A172 (cell line): Measurements from ENCODE around the gene RPN1. TPM values are rescaled to one million over a fixed set of nuclear protein-coding genes. Genes with fewer than 3 reads are reported as not detected.
A peak's percentile ranks its signal among the peaks of the same experiment; 100 is the strongest.
"Not testable (repeated sequence)": the region's sequence is repeated elsewhere in the genome, so short reads cannot be mapped to it uniquely, and the experiment has no call there.

ENCODE experiments used
- DNase-seq: peaks from one replicate; pipeline ENCODE4 v3.0.0-alpha.2; 2015; ENCODE audit warnings: low spot score
- total RNA-seq: library from RNA; depleted of rRNA; stranded (reverse); fragments of >200 nt; shearing (Covaris generic); gene quantifications from 2 replicates; pipeline ENCODE4 v1.2.3, GENCODE V29; 2014

Gene RPN1
- total RNA-seq, 1 experiment from 2014 or later: 425 TPM

DNA sequence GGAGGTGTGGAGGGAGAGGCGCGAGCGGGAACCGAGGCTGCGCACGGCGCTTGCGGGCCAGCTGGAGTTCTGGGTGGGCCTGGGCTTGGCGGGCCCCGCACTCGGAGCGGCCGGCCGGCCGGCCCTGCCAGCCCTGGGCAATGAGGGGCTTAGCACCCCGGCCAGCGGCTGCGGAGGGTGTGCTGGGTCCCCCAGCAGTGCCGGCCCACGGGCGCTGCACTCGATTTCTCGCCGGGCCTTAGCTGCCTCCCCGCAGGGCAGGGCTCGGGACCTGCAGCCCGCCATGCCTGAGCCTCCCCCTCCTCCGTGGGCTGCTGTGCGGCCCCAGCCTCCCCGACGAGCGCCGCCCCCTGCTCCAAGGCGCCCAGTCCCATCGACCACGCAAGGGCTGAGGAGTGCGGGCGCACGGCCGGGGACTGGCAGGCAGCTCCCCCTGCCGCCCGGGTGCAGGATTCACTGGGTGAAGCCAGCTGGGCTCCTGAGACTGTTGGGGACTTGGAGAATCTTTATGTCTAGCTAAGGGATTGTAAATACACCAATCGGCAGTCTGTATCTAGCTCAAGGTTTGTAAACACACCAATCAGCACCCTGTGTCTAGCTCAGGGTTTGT lies 2.9 kb upstream of the RPN1 start:
- DNase-seq: not testable (repeated sequence)

DNA sequence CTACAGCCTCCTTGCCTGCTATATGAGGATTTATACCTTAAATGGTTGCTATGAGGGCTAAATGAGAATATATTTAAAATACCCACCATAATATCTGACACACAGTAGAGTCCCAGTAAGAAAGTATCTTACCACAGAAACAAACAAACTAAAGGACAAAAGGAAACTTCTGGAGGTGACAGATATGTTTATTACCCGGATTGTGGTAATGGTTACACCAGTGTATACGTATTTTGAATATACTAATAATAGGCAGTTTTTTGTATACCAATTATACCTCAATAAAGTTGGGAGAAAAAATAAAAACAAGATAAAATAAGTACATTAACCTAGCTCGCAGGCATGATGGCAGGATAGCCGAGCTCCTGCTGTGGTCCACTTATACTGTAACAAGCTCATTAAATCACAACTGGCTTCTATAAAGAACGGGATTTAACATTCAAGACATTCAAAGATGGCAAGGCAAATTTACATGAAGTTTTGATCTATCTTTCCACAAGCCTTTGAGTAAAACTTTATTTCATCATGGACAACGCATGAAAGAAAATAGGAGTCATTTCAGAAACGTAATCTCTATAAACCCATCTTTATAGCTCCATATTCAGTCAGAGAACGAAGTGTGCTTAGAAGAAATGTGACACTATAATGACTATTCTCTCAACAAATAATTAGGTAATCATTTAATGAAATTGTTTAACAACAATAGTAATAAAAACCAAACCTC lies 1.5 kb downstream of the RPN1 start:
- no peak for DNase-seq

DNA sequence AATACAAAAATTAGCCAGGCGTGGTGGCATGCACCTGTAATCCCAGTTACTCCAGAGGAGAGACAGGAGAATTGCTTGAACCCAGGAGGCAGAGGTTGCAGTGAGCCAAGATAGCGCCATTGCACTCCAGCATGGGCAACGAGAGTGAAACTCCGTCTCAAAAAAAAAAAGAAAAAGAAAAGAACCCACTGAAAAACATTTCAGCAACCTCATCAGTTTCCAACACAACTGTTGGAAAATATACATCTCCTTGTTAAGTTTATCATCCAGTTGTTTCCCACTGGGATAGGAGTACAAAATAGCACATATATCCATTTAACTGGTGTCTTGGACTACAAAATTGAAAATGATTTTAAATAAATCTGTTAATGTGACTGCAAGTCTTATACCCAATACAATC lies 2.2 kb downstream of the RPN1 start:
- no peak for DNase-seq

DNA sequence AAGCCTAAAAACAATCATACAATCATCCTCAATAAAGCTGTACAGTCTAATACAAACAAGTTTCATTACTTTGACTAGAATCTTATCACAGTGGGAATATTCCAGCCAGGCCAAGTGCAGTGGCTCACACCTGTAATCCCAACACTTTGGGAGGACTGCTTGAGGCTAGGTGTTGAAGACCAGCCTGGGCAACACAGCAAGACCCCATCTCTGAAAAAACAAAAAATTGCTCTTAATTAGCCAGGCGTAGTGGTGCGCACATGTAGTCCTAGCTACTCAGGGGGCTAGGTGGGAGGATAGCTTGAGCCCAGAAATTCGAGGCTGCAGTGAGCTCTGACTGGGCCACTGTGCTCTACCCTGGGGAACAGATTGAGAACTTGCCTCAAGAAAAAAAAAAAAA lies 3.3 kb downstream of the RPN1 start:
- no peak for DNase-seq

DNA sequence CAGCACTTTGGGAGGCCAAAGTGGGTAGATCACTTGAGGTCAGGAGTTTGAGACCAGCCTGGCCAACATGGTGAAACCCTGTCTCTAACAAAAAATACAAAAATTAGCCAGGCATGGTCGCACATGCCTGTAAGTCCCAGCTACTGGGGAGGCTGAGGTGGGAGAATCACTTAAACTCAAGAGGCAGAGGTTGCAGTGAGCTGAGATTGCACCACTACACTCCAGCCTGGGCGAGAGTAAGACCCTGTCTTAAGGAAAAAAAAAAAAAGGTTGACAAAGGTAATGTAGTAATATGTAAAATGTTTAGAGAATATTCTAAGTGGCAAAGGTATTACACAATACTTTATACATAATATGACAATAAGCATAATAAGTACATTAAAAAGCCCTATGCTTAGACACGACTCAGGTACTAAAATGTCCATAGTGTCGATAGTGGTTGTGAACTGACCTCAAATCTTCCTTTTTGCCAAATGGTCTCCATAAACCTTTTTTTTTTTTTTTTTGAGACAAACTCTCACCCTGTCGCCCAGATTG lies 16.5 kb downstream of the RPN1 start:
- no peak for DNase-seq

DNA sequence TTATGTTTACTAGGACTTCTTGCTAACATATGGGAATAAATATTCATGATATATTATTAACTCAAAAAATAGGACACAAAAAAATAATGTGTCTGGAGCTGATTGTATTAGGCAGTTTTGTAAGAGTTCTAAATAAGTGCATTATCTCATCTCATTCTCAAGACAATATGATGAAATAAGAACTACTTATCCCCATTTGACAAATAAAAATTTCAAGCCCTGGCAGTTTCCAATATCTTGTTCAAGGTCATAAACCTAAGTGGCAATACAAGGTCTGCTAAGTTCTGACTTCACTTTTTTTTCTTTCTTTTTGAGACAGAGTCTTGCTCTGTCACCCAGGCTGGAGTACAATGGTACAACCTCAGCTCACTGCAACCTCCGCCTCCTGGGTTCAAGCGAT lies 18.3 kb downstream of the RPN1 start:
- no peak for DNase-seq

DNA sequence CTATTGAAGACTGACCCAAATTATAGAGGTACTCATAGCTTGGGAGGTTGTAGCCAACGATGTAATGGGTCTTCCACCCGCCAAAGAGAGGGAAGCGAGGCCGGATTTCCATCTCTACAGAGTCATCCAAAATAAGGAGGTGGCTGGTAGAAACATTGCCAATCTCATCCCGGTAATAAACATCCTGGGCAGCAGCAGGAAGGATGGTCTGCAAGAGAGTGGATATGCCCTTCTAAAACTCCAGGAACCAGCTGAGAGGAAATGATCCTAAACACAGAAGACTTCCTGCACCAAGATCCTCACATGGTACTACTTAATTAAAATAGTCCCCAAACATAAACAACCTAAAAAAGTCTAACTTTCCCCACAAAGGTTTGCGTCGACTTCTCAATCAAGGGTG lies 20.7 kb downstream of the RPN1 start:
- DNase-seq: no peak

DNA sequence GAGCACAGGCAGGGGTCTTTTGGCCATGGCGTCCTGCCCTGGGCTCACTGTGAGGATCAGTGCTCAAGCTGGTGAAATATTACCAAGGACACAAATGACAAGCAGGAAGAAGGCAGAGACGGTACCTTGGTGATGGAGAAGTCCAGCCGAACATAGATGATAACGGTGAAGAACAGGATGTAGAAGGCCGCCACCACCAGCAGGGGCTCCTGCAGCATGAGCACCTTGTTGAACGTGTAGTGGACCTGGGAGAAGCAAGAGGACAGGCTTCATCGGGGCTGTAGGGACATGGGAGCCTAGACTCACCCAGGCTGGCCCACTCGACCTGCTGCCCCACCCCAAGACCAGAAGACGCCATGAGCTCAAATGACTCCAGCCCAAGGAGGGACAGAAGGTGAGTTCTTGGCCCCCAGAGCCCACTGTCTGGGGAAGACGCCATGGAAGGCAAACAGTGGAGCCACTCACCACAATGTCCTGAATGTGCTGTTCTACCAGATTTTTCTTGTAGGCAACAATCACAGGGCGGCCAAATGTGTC lies 25.1 kb downstream of the RPN1 start:
- no peak for DNase-seq

DNA sequence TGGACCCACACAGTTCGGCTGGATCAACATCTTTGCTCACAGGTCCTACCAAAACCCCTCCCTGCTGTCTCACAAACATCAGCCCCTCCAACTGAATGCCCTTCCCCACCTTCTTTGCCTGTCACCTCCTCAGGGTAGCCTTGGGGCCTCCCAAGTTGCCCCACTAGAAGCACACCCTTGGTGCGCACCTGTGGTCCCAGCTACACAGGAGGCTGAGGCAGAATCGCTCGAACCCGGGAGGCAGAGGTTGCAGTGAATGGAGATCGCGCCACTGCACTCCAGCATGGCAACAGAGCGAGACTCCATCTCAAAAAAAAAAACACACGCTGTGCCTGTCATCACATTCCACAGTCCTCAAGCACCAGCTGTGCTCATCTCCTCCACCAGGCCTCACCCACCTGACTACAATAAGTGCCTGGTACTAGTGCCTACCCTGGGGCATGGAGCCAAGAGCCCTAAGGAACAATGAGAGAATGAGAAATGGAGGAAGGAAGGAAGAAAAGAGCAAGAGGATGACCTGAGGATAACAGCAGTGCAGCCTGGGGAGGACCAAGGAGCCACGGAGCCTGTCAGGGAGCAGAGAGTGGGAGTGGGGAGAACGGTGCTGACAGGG lies 26.0 kb downstream of the RPN1 start:
- no peak for DNase-seq

DNA sequence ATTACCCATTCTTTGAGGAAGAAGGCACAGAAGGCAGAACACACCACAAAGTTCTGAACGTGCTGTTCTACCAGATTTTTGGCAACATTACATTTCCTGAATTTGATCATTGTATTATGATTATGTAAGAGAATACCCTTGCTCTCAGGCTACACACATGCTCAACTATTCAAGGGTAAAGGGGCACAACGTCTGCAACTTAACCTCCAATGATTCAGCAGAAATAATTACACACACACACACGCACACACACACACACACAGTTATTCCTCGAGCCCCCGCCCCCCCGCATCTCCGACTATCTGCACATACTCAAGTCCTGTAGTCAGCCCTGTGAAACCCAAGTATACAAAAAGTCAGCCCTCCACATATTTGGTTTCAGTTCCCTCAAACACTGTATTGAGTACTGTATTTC lies 26.8 kb downstream of the RPN1 start:
- no peak for DNase-seq

DNA sequence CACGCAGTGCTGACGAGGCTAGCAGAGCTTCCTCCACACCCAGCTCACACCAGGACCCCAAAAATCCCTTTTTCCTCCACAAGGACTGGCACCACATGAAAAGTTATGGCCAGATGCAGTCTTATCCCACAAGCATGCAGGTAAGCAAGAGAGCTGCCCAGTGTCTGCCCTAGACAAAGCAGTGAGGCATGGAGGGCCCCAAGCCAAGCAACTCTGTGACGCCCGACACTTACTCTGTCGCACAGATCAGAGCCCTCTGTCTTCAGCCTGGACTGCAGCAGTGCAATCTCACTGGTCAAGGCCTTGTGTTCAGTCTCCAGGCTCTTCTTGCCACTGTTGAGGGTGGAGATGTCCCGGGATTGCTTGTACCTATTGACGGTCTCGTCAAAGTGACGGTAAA lies 28.7 kb downstream of the RPN1 start:
- no peak for DNase-seq

DNA sequence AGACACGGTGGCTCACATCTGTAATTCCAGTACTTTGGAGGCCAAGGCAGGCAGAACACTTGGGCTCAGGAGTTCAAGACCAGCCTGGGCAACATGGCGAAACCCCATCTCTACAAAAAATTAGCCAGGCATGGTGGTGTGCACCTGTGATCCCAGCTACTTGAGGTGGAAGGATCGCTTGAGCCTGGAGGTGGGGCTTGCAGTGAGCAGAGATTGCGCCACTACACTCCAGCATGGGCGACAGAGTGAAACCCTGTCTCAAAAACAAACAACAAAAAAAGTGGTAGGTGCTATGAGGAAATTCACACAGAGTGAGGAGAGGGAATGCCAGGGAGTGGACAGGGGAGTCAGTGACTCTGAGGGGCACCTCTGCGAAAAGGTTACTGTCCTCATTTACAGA lies 29.4 kb downstream of the RPN1 start:
- no peak for DNase-seq

DNA sequence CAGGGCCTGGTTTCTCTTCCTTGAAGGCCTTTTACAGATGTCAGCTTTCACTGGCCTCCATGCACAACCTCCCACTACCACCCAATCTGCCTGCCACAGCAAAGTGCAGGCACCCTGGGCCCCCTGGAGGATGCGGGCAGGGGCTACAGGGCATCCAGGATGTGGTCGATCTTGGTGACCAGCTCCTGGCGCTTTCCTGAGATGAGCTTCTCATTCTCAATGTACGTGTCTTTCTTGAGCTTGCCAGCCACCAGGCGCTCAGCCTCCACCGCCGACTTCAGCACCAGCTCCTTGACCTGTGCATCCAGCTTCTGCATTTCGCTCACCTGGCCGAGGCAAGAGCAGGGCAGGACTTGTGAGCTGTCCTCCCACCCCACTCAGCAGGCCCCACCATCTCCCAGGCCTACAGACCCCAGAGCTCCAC lies 30.3 kb downstream of the RPN1 start:
- DNase-seq: no peak

DNA sequence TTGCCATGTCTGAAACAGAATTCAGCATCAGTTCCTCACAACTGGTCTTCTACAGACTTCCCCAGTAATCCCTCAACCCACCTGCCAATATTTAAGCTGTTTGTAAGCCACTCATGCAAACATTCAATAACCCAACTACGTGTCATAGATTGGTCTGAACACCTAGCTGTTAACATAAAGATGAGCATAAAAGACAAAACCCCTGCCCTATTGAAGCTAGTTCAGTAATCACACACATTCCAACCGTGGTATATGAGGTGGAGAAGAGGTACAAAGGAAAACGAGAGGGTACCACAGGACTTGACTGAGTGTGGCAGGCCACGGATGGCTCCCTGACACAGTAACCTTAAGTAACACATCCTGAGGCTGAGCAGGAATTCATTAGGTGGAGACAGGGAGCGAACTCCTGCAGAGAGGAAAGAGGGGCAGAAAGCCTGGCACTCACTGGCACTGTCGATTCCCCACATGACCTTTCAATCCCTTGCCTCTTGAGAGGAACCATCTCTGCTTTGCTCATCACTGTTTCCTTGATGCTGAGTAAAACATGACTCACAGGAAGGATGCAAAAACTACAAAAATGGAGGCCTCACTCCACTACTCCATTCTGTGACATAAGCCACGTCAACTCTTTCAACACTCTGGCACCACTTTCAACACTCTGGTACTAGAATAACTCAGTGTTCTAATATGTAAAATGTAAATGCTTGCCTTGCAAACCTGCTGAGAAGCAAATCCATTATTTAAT lies 31.3 kb downstream of the RPN1 start:
- DNase-seq: peak; percentile 82

DNA sequence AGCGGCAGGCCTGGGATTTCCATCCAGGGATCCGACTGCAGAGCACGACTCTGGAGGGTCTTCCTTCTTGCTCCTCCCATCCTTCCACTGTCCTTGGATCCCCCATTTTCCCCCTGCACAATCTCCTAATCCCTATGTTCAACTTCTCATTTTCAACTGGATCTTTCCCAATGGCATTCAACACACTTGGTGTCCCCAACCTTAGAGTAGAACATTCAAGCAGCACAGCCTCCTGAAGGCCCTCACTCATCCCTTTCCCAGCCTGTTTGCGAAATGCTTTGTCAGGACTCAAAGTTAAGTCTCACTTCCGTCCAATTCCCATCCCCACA lies 32.3 kb downstream of the RPN1 start:
- no peak for DNase-seq

DNA sequence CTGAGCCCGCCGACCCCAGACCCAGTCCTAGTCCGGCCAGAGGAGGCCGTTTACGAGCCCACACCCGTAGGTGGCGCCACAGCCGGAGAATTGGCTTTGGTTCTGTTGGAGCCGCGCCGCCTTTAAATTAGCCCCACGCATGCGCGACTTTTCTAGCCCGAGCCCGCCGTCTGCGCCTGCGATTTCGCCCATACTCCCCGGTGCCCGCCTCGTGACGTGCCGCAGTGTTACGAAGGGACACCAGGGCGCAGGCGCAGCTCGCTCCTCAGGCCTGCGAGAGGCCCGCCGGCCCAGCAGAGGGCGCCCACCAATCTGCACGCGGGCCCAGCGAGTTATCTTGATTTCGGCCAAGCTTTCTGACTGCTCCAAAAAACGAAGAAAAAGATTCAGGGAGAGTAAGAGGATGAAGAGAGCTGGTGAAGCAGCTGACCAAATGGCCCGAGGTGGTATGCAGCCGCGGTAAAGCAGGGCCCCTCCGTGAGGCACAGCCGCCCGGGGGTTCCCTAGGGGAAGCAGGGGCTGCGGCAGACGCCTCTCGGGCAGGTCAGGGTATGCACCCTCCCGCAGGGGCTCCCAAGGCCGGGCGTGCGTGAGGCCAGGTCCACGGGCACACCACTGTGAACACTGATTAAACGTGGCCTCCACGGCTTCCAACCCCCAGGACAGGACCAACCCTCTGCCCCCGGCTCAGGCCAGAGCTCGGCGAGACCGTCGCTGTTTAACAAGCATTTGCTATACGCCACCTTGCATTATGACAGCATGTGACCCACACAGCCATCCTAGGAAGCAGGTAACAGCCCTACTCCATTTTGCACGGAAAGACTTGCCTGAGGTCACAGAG lies 32.8 kb downstream of the RPN1 start:
- DNase-seq: peak; percentile 86

DNA sequence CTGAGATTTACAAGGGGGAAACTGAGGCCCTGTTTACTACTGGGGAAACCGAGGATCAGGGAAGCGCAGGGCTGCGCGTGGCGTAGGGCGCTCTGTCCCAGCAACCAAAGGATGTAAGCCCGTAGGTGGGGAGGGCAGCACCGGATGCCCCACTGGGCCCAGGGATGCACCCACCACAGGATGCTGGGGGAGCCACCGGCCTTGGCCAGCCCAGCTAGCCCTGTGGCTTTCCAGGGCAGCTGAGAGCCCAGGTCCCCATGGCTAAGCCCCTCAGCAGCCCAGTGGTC lies 33.4 kb downstream of the RPN1 start:
- no peak for DNase-seq

DNA sequence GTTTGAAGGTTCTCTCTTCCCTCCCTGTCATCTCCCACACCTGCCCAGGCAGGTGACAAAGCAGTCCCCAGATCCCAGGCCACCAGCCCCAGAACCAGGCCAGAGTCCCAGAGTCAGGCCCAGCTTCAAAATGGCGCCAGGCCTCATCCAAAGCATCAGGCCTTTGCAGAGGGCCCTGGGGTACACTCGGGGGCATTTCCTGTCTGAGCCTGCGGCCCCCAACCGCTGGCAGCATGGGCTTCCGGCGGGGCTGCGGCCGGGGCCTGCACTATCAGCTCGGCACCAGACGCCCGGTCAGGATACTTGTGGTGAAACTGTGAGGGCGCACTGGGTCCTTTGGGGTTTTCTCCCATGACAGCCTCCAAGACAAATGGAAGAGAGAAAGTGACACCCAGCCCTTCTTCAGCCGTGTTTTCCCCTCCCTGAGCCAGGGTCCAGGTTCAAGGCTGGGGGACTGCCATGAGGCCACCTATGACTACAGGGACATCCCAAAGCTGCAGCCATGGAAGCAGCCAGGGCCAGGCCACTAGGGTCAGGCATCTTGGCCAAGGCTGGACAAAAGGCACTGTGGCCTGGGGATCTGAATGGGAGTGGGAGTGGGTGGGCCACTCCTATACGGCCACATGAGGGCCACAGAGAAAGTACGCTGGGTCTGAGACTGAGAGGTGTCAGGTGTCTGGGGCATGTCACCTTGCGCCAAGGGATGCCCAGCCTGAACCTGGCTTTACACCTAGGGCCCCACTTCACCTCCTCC lies 33.9 kb downstream of the RPN1 start:
- no peak for DNase-seq

DNA sequence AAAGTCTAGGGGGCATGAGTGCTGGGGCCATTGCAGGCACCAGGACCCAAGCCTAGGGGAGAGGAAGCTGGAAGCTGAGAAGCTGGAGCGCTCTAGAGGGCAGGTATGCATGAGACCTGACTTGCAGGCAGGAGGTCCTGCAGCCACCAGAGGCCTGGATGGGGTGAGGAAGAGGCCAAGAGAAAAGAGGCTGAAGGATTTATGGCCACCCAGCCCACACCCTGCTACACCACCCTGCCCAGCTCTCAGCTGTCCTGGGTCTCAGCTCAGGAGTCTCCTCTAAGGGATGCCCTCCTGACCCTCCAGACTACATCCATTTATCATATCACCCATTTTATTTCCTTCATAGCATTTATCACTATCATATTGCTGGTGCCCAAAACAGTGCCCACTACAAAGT lies 36.5 kb downstream of the RPN1 start:
- DNase-seq: no peak

DNA sequence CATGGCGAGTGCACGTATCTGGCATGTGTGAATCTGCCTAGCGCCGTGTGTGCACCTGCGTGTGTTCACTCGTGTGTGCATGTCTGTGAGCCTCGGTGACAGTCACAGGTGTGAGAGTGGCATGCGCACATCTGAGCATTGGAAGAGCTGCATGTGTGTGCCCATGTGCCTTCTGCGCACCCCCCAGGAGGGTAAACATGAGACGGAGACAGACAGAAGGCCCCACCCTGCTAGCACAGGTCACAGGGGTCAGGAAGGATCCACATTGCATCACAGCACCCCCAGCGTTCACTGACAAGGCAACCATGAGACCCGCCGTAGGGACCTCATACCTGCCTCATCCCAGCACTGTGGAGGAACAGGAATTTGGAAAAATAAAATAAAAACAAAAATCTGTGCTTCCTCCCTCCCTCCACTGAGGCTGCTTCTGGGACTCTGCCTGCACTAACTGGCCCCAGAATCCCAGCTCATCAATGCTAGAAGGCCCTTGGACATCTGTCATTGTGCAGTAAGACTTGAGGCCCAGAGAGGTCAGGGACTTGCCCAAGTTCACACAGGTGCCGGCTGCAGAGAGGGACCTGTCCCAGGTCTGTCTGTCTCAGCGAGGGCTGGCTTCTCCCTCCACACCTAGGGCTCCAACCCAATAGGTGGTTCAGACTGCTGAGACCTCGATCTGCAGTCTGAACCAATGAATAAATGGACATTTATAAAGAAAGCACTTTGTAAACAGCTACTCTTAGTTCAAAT lies 37.4 kb downstream of the RPN1 start:
- DNase-seq: no peak
